Nephron progenitor cell (in vitro differentiated cells): ENCODE results near the gene RPH3AL.

Experiments
- DNase-seq: peaks from one replicate; pipeline ENCODE4 v3.0.0; 2021
- H3K27ac Mint-ChIP-seq: 2 replicates; pipeline ENCODE4 v1.8.0; 2021; ENCODE audit warnings: mild to moderate bottlenecking, moderate library complexity, mixed read lengths
- H3K27me3 Mint-ChIP-seq: 2 replicates; pipeline ENCODE4 v1.8.0; 2021; ENCODE audit warnings: mild to moderate bottlenecking, low read depth, mixed read lengths; ENCODE audit not compliant: poor library complexity
- H3K36me3 Mint-ChIP-seq: 2 replicates; pipeline ENCODE4 v1.8.0; 2021; ENCODE audit warnings: low read depth, mixed read lengths
- H3K4me1 Mint-ChIP-seq: 2 replicates; pipeline ENCODE4 v1.8.0; 2021; ENCODE audit warnings: mixed read lengths
- H3K4me3 Mint-ChIP-seq: 2 replicates; pipeline ENCODE4 v1.8.0; 2021; ENCODE audit warnings: mild to moderate bottlenecking, moderate library complexity, mixed read lengths
- H3K9me3 Mint-ChIP-seq: 2 replicates; pipeline ENCODE4 v1.8.0; 2021; ENCODE audit warnings: mild to moderate bottlenecking, moderate library complexity, mixed read lengths
- TF ChIP-seq, protein P1 (sequence below): fragments of 200-600 bp; sonication (generic); IDR thresholded peaks from 2 replicates; pipeline ENCODE4 v1.5.0; 2021; ENCODE audit warnings: antibody characterized with exemption

The RPH3AL gene

DNA sequence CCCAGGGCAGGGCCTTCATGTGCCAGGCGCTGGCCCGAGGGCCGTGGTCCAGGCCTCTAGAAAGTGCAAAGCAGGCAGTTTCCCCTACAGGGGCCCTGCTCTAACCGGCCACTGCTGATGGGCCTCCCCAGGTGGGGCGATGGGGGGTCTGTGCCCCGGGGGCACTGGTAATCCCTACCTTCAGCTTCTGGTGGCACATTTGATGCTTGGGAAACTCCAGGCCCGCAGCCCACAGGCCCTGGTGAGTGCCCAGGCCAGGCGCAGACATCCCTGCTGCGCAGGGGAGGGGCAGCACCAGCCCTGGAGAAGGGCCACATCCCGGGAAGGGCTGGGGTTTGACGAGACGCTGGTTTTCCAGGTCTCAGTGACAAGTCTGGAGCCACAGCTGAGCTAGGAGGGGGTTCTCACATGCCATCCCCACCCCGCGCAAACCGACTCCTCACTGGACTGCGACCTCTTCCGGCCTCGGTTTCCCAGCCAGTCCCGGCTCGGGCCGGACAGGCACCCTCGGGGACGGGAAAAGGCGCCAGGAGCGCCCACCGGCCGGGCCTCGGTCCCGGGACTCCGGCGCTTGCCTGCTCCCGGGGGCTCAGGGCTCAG is 172.7 kb downstream of the RPH3AL start:
- Mint-ChIP-seq H3K27me3 (peaks cover 35% of the 10 kb centered on the region), H3K9me3 (no peaks in the 10 kb centered on the region), H3K4me1 (peaks cover 30% of the 10 kb centered on the region), H3K36me3 (no peaks in the 10 kb centered on the region), H3K4me3 (peak overlapping the region; percentile 54), H3K27ac (no peak overlapping the region)
- TF ChIP-seq, protein P1, sequence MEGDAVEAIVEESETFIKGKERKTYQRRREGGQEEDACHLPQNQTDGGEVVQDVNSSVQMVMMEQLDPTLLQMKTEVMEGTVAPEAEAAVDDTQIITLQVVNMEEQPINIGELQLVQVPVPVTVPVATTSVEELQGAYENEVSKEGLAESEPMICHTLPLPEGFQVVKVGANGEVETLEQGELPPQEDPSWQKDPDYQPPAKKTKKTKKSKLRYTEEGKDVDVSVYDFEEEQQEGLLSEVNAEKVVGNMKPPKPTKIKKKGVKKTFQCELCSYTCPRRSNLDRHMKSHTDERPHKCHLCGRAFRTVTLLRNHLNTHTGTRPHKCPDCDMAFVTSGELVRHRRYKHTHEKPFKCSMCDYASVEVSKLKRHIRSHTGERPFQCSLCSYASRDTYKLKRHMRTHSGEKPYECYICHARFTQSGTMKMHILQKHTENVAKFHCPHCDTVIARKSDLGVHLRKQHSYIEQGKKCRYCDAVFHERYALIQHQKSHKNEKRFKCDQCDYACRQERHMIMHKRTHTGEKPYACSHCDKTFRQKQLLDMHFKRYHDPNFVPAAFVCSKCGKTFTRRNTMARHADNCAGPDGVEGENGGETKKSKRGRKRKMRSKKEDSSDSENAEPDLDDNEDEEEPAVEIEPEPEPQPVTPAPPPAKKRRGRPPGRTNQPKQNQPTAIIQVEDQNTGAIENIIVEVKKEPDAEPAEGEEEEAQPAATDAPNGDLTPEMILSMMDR, result no peak
- DNase-seq, result no peak

DNA sequence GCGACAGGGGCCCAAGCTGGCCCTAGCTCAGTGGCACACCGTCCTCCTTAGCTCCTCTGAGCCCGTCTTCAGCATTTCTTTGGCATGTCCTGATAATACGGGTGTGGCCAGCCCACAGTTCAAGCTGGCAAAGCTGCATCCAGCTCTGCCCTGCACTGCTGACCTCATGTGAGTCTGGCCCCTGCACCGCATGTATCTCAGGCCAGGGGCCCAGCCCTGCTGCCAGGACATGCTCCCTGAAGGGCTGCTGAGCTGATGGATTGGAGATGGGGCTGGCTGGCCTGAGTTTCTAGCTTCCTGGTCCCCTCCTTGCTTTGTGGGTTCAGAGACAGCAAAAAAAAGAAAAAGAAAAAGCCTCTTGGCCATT is 173.6 kb downstream of the RPH3AL start:
- Mint-ChIP-seq H3K9me3 (no peaks in the 10 kb centered on the region), H3K36me3 (no peaks in the 10 kb centered on the region), H3K4me1 (peaks cover 34% of the 10 kb centered on the region), H3K27me3 (peaks cover 29% of the 10 kb centered on the region), H3K27ac (no peak overlapping the region), H3K4me3 (no peak overlapping the region)
- TF ChIP-seq, protein P1, result no peak
- DNase-seq, result no peak

DNA sequence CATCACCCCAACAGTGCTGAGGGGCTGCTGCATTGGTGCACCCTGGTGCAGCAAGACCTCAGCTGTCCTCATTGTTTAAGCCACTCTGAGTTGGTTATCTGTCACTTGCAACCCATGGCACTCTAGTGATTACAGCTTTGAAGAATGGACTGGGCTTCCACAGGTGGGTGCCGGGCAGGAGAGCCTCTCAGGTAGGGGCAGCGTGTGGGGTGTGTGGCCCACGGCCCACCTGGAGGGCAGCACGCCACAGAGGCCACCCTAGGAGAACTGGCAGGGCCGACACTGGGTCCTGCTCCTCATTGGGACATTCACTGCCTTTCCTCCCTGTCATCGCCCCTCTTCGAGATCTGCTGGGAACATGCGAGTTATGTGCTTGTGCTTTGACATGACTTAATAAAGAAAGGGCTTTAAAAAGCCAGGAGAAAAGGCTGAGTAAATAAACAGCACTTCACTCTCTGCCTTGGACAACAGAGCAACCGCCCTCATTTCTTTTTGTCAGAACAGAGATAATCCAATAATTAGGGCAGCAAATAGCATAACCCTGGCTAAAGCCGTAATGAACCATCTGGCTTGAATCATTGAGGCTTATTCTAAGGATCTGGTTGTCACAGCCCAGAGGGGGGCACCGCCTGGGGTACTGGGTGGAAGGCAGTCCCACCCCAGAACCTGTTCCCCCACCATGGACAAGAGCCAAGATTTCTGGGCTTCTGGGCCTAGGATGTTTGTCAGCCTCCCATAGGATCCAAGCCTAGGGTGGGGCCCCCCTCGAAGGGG is 174.1 kb downstream of the RPH3AL start:
- Mint-ChIP-seq H3K27ac (no peak overlapping the region), H3K27me3 (peaks cover 23% of the 10 kb centered on the region), H3K4me1 (peaks cover 36% of the 10 kb centered on the region), H3K4me3 (no peak overlapping the region), H3K36me3 (no peaks in the 10 kb centered on the region), H3K9me3 (no peaks in the 10 kb centered on the region)
- TF ChIP-seq, protein P1, result no peak
- DNase-seq, result no peak

DNA sequence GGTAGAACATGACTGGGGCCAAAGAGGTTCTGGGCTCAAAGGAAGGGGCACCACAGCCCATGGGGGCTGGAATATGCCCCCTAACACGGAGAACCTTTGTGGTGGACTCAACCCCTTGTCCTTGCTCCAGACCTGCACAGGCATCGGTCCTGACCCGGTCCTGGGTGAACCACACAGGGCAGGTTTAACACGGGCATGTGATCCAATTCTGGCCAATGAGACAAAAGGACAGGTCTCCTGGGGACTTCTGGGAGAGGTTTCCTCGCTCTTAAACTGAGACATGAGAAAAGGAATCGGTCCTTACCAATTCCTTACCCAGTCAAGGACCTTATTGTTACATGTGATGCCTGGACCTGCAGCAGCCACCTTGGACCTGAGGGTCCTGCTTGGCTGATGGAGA is 174.8 kb downstream of the RPH3AL start:
- TF ChIP-seq, protein P1, result no peak
- DNase-seq, result no peak
- peaks cover 36% of the 10 kb centered on the region for H3K4me1 Mint-ChIP-seq
- H3K9me3 Mint-ChIP-seq, result no peaks in the 10 kb centered on the region
- H3K27ac Mint-ChIP-seq, result no peak overlapping the region
- peaks cover 16% of the 10 kb centered on the region for H3K27me3 Mint-ChIP-seq
- no peak overlapping the region for H3K4me3 Mint-ChIP-seq
- no peaks in the 10 kb centered on the region for H3K36me3 Mint-ChIP-seq

DNA sequence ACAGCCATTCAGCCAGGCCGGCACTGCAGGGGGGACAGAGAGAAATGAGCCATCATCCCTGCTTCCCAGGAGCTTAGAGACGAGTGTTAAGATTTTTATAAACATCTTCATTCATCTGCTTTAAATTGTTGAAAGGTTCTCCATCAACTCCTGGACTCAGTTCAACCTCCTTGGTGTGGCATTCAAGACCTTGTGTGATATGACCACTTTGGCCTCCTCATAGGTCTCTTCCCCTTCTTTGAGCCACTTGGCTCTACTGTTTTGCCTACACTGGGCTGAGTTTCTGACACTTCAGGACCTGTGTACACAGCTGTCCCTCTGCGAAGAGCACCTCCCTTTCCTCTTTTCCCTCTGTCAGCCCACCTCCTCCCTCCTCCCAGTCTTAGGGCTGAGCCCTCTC is 175.5 kb downstream of the RPH3AL start:
- H3K9me3 Mint-ChIP-seq, result no peaks in the 10 kb centered on the region
- H3K4me3 Mint-ChIP-seq, result no peak overlapping the region
- no peak overlapping the region for H3K27ac Mint-ChIP-seq

More for the DNA sequence above, 175.5 kb downstream of the RPH3AL start:
- Mint-ChIP-seq H3K4me1 (peaks cover 30% of the 10 kb centered on the region), H3K27me3 (peaks cover 11% of the 10 kb centered on the region), H3K36me3 (no peaks in the 10 kb centered on the region)
- DNase-seq, result no peak
- TF ChIP-seq, protein P1, result no peak
